ENCODE results near the gene UAP1L1. TPM values are rescaled to one million over a fixed set of nuclear protein-coding genes. Genes with fewer than 3 reads are reported as not detected.

The UAP1L1 gene
- total RNA-seq, 2 donors from 2014 or later, result 7.5 to 28.2 TPM

- Mint-ChIP-seq H3K36me3 (no peaks in the 10 kb centered on the region), H3K9me3 (no peaks in the 10 kb centered on the region), H3K27ac (no peak overlapping the region)
- DNase-seq (ENCODE audit: low spot score in 2 of 2), result no peak
- ATAC-seq, result no peak
Measured at GRCh38 chr9:137038916-137039315, 38.4 kb upstream of the UAP1L1 start.

- no peaks in the 10 kb centered on the region for H3K9me3 Mint-ChIP-seq
Measured at GRCh38 chr9:137039611-137040366, 37.5 kb upstream of the UAP1L1 start.

GRCh38 chr9:137040568-137040967 is 36.7 kb upstream of the UAP1L1 start:
- no peaks in the 10 kb centered on the region for H3K36me3 Mint-ChIP-seq
- no peak for DNase-seq (ENCODE audit: low spot score in 2 of 2)
- H3K27ac Mint-ChIP-seq, result no peak overlapping the region
- no peak for ATAC-seq
- no peaks in the 10 kb centered on the region for H3K9me3 Mint-ChIP-seq

More at GRCh38 chr9:137039611-137040366, 37.5 kb upstream of the UAP1L1 start:
- no peak for DNase-seq (ENCODE audit: low spot score in 2 of 2)
- ATAC-seq, result no peak
- Mint-ChIP-seq H3K36me3 (no peaks in the 10 kb centered on the region), H3K27ac (no peak overlapping the region)

GRCh38 chr9:137041124-137041523 is 36.2 kb upstream of the UAP1L1 start:
- no peaks in the 10 kb centered on the region for H3K36me3 Mint-ChIP-seq
- DNase-seq (ENCODE audit: low spot score in 2 of 2) (no peak), ATAC-seq (no peak)
- no peak overlapping the region for H3K27ac Mint-ChIP-seq
- no peaks in the 10 kb centered on the region for H3K9me3 Mint-ChIP-seq

GRCh38 chr9:137042751-137043727 is 34.3 kb upstream of the UAP1L1 start:
- Mint-ChIP-seq H3K9me3 (no peaks in the 10 kb centered on the region), H3K27ac (no peak overlapping the region), H3K36me3 (no peaks in the 10 kb centered on the region)
- DNase-seq (ENCODE audit: low spot score in 2 of 2), result no peak
- no peak for ATAC-seq

GRCh38 chr9:137044037-137044436 is 33.3 kb upstream of the UAP1L1 start:
- ATAC-seq (no peak), DNase-seq (ENCODE audit: low spot score in 2 of 2) (no peak)
- H3K9me3 Mint-ChIP-seq, result no peaks in the 10 kb centered on the region
- no peak overlapping the region for H3K27ac Mint-ChIP-seq
- no peaks in the 10 kb centered on the region for H3K36me3 Mint-ChIP-seq

GRCh38 chr9:137044502-137045177 is 32.7 kb upstream of the UAP1L1 start:
- Mint-ChIP-seq H3K36me3 (no peaks in the 10 kb centered on the region), H3K9me3 (no peaks in the 10 kb centered on the region), H3K27ac (no peak overlapping the region)
- DNase-seq (ENCODE audit: low spot score in 2 of 2) (no peak), ATAC-seq (no peak)

- Mint-ChIP-seq H3K27ac (no peak overlapping the region), H3K36me3 (no peaks in the 10 kb centered on the region), H3K9me3 (no peaks in the 10 kb centered on the region)
- ATAC-seq (peak; percentile 31 to 34), DNase-seq (ENCODE audit: low spot score in 2 of 2) (no peak)
Measured at GRCh38 chr9:137045294-137046087, 31.8 kb upstream of the UAP1L1 start.

- Mint-ChIP-seq H3K9me3 (no peaks in the 10 kb centered on the region), H3K36me3 (no peaks in the 10 kb centered on the region), H3K27ac (no peak within 1 kb of the TSS)
- ATAC-seq (peak; percentile 75 to 77), DNase-seq (ENCODE audit: low spot score in 2 of 2) (peak; percentile 77 to 91)
Measured at GRCh38 chr9:137046088-137046787, 31.1 kb upstream of the UAP1L1 start, which contains the start of gene NPDC1. Gene NPDC1, minus strand, starts transcription at chr9:137046177. Its CDS starts 188 bp downstream, at chr9:137045989.

GRCh38 chr9:137048655-137049543 is 28.4 kb upstream of the UAP1L1 start:
- H3K36me3 Mint-ChIP-seq, result no peaks in the 10 kb centered on the region

GRCh38 chr9:137049544-137050449 is 27.5 kb upstream of the UAP1L1 start:
- H3K27ac Mint-ChIP-seq, result no peak overlapping the region

More at GRCh38 chr9:137048655-137049543, 28.4 kb upstream of the UAP1L1 start:
- Mint-ChIP-seq H3K9me3 (no peaks in the 10 kb centered on the region), H3K27ac (no peak overlapping the region)
- no peak for DNase-seq (ENCODE audit: low spot score in 2 of 2)
- ATAC-seq, result no peak

GRCh38 chr9:137050570-137050969 is 26.7 kb upstream of the UAP1L1 start:
- ATAC-seq, result no peak
- Mint-ChIP-seq H3K27ac (no peak overlapping the region), H3K36me3 (no peaks in the 10 kb centered on the region), H3K9me3 (no peaks in the 10 kb centered on the region)
- no peak for DNase-seq (ENCODE audit: low spot score in 2 of 2)

More at GRCh38 chr9:137049544-137050449, 27.5 kb upstream of the UAP1L1 start:
- peak in 1 of 2 donors; percentile 82 for DNase-seq (ENCODE audit: low spot score in 2 of 2)
- Mint-ChIP-seq H3K36me3 (no peaks in the 10 kb centered on the region), H3K9me3 (no peaks in the 10 kb centered on the region)
- peak; percentile 46 to 56 for ATAC-seq

GRCh38 chr9:137051145-137051724 is 26.1 kb upstream of the UAP1L1 start:
- H3K9me3 Mint-ChIP-seq, result no peaks in the 10 kb centered on the region
- no peak for ATAC-seq
- no peaks in the 10 kb centered on the region for H3K36me3 Mint-ChIP-seq
- no peak for DNase-seq (ENCODE audit: low spot score in 2 of 2)
- H3K27ac Mint-ChIP-seq, result no peak overlapping the region

All from activated naive CD4-positive, alpha-beta T cell treated with anti-CD3 and anti-CD28 coated beads, Interleukin-2, amount 50 U/mL, for 72 hours (primary cell).